DND-41 (cell line): ENCODE data around the gene PTPN1.

ENCODE experiments used
- ATAC-seq: fragments of 200-7000 bp; cut with Tn5 transposase; 3 replicates; pipeline ENCODE4 v1.9.1; 2021; ENCODE audit warnings: low read depth; ENCODE audit not compliant: insufficient read depth
- DNase-seq: peaks from one replicate; pipeline ENCODE4 v3.0.0-alpha.2; 2020
- H2AFZ ChIP-seq: 2 replicates; pipeline ENCODE4 v1.6.0; 2012; ENCODE audit warnings: low read depth, low read length
- H3K27ac ChIP-seq: 2 replicates; pipeline ENCODE4 v1.5.1; 2012; ENCODE audit warnings: low read length, inconsistent platforms
- H3K27me3 ChIP-seq: fragments of 200-600 bp; sonication (generic); 2 replicates; pipeline ENCODE4 v1.6.0; 2012; ENCODE audit warnings: low read length, mild to moderate bottlenecking, inconsistent platforms; ENCODE audit not compliant: insufficient read depth, poor library complexity
- H3K36me3 ChIP-seq: 2 replicates; pipeline ENCODE4 v1.5.1; 2012; ENCODE audit warnings: low read length, inconsistent platforms; ENCODE audit not compliant: insufficient read depth
- H3K4me1 ChIP-seq: 2 replicates; pipeline ENCODE4 v1.5.1; 2012; ENCODE audit warnings: mild to moderate bottlenecking, low read length; ENCODE audit not compliant: insufficient read depth
- H3K4me2 ChIP-seq: 2 replicates; pipeline ENCODE4 v1.6.0; 2012; ENCODE audit warnings: mild to moderate bottlenecking, moderate library complexity, low read length, inconsistent platforms; ENCODE audit not compliant: insufficient read depth
- H3K4me3 ChIP-seq, 2 experiments: fragments of 200-600 bp in 1 of 2; shearing (Covaris generic) in 1 of 2; 2 replicates each; pipeline ENCODE4 v1.5.1; 2012 to 2016; ENCODE audit warnings: inconsistent platforms in 2 of 2, low read length in 2 of 2, mild to moderate bottlenecking in 2 of 2, low read depth in 1 of 2, moderate library complexity in 1 of 2
- H3K79me2 ChIP-seq: 2 replicates; pipeline ENCODE4 v1.6.0; 2012; ENCODE audit warnings: low read length, inconsistent platforms; ENCODE audit not compliant: insufficient read depth
- H3K9ac ChIP-seq: 2 replicates; pipeline ENCODE4 v1.6.0; 2012; ENCODE audit warnings: low read depth, mild to moderate bottlenecking, inconsistent platforms, low read length, moderate library complexity
- H3K9me3 ChIP-seq: 2 replicates; pipeline ENCODE4 v1.5.1; 2012; ENCODE audit warnings: low read length, moderate library complexity, mild to moderate bottlenecking, inconsistent platforms; ENCODE audit not compliant: insufficient read depth, severe bottlenecking
- H4K20me1 ChIP-seq: 2 replicates; pipeline ENCODE4 v1.6.0; 2012; ENCODE audit warnings: low read length; ENCODE audit not compliant: insufficient read depth
- CTCF ChIP-seq: IDR thresholded peaks from 2 replicates; pipeline ENCODE4 v1.5.1; 2012; ENCODE audit warnings: borderline replicate concordance, low read length, moderate library complexity, mild to moderate bottlenecking; ENCODE audit not compliant: poor library complexity, severe bottlenecking; ENCODE audit errors: extremely low read depth
- EZH2 ChIP-seq: IDR thresholded peaks from 3 replicates; pipeline ENCODE4 v1.6.1; 2012; ENCODE audit warnings: borderline replicate concordance, low read depth, mild to moderate bottlenecking, moderate library complexity, low read length, inconsistent platforms; ENCODE audit not compliant: severe bottlenecking

The PTPN1 gene

GRCh38 chr20:50624351-50625016 lies 114.3 kb downstream of the PTPN1 start:
- peaks cover 6% of the 10 kb centered on the region for H3K9me3 ChIP-seq
- peaks cover 5% of the 10 kb centered on the region for H4K20me1 ChIP-seq
- H3K79me2 ChIP-seq = no peaks in the 10 kb centered on the region
- H3K27me3 ChIP-seq = peaks cover 5% of the 10 kb centered on the region
- no peak overlapping the region for H3K27ac ChIP-seq
- DNase-seq = no peak
- H3K36me3 ChIP-seq = no peaks in the 10 kb centered on the region
- no peak overlapping the region for H3K4me2 ChIP-seq
- H3K4me1 ChIP-seq = no peaks in the 10 kb centered on the region; the same call in 1 of the 2 replicates
- no peak overlapping the region for H2AFZ ChIP-seq
- no peak for ATAC-seq
- no peak overlapping the region for H3K9ac ChIP-seq
- TF ChIP-seq EZH2 = no peak
- no peak overlapping the region for H3K4me3 ChIP-seq

- H3K9me3 ChIP-seq = peaks cover 2% of the 10 kb centered on the region
- no peak overlapping the region for H2AFZ ChIP-seq
- H3K4me1 ChIP-seq = no peaks in the 10 kb centered on the region; the same call in 1 of the 2 replicates
- no peak overlapping the region for H3K9ac ChIP-seq
- peaks cover 7% of the 10 kb centered on the region for H3K27me3 ChIP-seq
- no peaks in the 10 kb centered on the region for H3K79me2 ChIP-seq
- peaks cover 8% of the 10 kb centered on the region for H4K20me1 ChIP-seq
- no peak overlapping the region for H3K4me3 ChIP-seq
- H3K36me3 ChIP-seq = no peaks in the 10 kb centered on the region
- no peak overlapping the region for H3K27ac ChIP-seq
- ATAC-seq (peak; percentile 50; the same call in 2 of the 3 replicates), DNase-seq (peak; percentile 42)
- TF ChIP-seq EZH2 (no peak), CTCF (peak; percentile 59)
- H3K4me2 ChIP-seq = no peak overlapping the region
These were observed 115.9 kb downstream of the PTPN1 start for GRCh38 chr20:50625986-50626677.

GRCh38 chr20:50627747-50628146 lies 117.6 kb downstream of the PTPN1 start:
- Histone ChIP-seq H3K4me1 (no peaks in the 10 kb centered on the region; the same call in 1 of the 2 replicates), H3K79me2 (no peaks in the 10 kb centered on the region), H2AFZ (no peak overlapping the region), H3K4me2 (no peak overlapping the region), H3K27me3 (peaks cover 2% of the 10 kb centered on the region), H3K27ac (no peak overlapping the region), H3K9me3 (no peaks in the 10 kb centered on the region), H3K4me3 (no peak overlapping the region), H3K9ac (no peak overlapping the region), H3K36me3 (no peaks in the 10 kb centered on the region), H4K20me1 (peaks cover 8% of the 10 kb centered on the region)
- ATAC-seq (no peak), DNase-seq (no peak)
- TF ChIP-seq EZH2 = no peak
- TF ChIP-seq CTCF = no peak

- H3K4me2 ChIP-seq = no peak overlapping the region
- ATAC-seq (no peak), DNase-seq (peak; percentile 10)
- no peak for TF ChIP-seq EZH2
- no peak for TF ChIP-seq CTCF
- peaks cover 9% of the 10 kb centered on the region for H4K20me1 ChIP-seq
- H3K36me3 ChIP-seq = no peaks in the 10 kb centered on the region
- no peaks in the 10 kb centered on the region for H3K9me3 ChIP-seq
- H3K79me2 ChIP-seq = no peaks in the 10 kb centered on the region
- H3K4me3 ChIP-seq = no peak overlapping the region
- peaks cover 2% of the 10 kb centered on the region for H3K27me3 ChIP-seq
- no peak overlapping the region for H2AFZ ChIP-seq
- no peak overlapping the region for H3K27ac ChIP-seq
- no peaks in the 10 kb centered on the region; the same call in 1 of the 2 replicates for H3K4me1 ChIP-seq
- no peak overlapping the region for H3K9ac ChIP-seq
These were observed 118.1 kb downstream of the PTPN1 start for GRCh38 chr20:50628332-50628731.
